ENCODE data around the gene RABGAP1L.
A peak's percentile ranks its signal among the peaks of the same experiment; 100 is the strongest.
"Not testable (repeated sequence)": the region's sequence is repeated elsewhere in the genome, so short reads cannot be mapped to it uniquely, and the experiment has no call there.

RABGAP1L gene

DNA sequence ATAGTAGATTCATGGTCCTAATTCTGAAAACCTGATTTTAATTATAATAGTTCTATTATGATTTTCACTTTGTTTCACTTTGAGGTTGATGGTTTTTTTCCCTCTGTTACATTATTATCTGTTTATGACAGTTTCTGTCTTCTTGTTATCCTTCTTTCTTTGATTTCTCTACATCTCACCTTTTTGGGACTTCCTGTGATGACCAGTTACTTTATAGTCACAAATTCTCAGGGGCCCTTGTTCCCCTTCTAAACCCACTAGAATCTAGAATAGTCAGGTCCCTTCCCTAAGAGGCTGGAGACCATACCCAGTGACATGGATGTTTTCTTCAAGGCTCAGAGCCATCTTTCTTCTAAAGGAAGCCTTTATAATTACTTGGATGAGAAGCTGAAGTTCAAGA is 526.9 kb downstream of the RABGAP1L start:
- DNase-seq: no peak

DNA sequence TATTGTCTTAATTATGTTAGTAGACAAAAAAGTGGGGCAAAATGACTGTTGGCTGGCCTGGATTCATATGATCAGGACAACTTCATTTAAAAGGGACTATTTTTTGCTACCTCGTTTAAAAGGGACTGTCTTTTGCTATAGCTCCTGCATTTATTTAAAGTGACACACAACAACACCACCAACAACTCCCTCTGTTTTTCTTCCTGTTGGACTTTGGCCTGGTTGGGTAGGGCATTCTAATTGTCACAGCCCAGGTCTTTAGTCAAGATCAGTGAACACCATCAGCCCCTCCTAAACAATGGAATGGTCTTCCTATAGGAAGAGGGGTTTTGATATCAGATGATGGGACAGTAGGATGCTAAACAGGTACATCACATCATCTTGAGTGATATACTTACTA is 530.2 kb downstream of the RABGAP1L start:
- no peak for DNase-seq

DNA sequence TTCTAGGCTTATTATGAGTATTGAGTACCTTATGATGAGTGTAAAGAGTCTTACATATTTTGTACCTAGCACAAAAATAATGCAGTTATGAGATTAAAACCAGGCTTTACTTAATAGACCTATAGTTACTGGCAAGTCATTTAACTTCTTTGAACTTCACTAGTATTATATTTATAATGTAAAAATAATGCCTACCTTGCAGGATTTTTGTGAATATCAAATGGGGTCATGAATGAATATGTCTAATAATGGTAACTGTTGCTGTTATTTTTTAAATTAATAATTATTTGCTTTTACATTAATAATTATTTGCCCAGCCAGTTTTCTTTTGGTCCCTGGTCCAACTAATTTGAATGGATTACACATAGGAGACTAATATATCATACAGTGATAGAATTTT is 530.9 kb downstream of the RABGAP1L start:
- DNase-seq: no peak

DNA sequence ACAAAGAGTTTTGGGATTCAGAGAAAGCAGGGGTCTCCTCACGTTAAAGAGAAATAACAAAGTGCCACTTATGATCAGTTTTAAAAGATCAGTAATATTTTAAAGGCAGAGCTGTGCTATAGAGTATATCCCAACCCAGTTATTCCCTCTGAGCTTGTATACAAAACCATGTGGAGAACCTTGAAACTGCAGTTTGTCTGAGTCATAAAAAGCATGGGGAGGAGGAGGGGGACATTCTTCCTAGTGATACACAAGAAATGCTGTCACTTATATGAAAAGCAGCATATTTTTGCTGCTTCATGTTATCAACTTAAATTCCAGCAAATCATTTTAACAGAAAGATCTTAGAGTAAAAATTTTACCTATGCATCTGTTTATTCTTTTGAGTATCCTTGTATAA is 533.0 kb downstream of the RABGAP1L start:
- DNase-seq: no peak

DNA sequence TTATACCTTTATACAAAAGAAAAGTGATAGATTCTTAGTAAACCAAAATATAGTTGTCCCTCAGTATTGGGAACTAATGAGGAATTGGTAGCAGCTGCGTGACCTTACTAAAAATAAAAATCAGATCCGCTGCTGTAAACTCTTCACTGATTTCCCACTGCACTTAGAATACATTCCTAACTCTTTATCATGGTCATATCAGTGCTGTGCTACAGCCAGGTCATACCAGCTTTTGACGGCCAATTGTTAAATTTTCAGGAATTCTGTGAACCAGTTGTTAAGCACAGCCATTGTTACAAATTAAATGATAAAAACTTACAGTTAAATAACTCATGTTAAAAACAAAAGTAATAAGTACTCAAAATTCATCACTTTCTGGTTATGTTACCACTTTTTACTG is 533.8 kb downstream of the RABGAP1L start:
- DNase-seq: no peak

DNA sequence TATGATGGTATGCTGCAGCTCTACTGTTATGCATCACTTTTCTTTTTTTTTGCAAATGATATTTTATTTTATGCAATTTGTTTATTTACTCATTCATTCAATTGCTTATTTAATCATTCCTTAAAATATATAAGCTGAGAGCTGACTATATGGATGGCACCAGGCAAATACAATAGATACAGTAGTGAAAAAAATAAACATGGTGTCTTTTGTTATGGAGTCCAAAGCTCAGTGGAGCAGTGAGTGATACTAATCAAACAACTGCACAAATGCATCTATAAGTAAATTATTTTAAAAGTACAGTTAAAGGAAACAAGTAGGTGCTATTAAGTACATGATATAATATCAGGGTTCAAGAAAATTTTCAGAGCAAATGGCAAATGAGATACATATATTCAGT is 534.2 kb downstream of the RABGAP1L start:
- not testable (repeated sequence) for DNase-seq

DNA sequence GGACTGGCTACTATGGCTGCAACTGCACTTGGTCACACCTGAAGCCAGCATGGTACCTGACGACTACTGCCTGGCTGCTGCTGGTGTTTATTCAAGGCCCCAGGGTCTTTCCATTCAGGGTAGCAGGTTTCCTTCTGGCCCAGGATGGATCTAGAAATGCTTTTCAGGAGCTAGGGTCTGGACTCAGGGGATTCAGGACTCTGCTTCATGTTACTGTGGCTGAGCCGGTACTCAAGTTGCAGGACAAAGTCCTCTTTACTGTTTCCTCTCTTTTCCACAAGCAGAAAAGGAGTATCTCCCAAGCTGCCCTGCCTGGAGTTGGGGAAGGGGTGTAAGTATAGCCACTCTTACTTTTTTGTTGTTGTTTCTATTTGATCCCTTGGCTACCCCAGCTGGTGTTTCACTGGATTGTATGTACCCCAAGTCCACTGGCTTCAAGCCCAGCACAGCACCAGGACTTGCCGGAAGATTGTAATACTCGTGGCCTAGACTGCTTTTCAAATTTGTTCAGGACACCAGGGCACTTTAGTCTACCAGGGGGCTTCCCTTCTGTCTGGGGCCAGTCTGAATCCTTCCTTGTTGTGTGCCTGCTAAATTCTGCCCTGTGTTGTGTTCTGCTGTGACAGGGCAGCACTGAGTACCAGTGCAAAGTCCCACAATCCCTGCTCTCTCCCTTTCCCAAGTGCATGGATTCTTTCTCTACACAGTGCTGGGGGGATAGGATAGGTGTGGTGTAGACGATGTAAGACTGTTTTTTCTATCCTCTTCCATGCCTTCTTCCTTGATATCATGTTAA is 536.9 kb downstream of the RABGAP1L start:
- no peak for DNase-seq

DNA sequence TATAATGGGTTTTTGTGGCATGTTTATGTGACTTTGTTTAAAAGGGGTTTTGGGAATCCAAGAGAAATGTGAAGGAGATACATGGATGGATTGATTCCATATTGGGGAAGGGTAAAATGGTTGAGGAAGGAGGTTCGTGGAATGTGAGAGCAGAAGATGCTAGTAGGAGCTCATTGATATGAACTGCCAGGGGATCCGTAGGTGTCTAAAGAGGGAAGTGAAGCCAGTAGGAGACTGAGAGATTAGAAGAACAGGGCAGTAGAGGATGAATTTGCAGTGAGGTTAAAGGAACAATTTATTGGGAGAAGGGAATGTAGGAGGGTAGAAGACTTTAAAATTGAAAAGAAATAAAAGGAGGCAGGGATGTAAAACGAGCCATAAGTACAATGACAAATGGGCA is 541.0 kb downstream of the RABGAP1L start:
- no peak for DNase-seq

DNA sequence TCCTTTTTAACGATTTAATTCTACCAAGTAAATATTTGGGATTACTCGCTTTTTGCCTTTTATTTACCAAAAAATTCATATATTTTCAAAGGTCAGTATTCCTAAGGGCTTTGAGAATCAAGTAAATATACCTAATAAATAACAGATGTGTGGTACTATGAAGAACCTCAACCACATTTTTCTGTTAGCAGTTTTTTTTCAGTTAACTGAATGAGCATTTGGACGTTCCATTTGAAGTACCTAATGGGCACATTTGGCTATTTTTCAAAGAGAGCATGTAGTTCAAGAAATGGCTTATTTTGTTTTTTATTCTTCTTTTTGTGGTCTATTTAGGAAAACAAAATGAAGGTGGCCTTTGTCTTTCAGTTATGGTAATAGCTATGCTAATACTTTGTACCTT is 541.5 kb downstream of the RABGAP1L start:
- no peak for DNase-seq

DNA sequence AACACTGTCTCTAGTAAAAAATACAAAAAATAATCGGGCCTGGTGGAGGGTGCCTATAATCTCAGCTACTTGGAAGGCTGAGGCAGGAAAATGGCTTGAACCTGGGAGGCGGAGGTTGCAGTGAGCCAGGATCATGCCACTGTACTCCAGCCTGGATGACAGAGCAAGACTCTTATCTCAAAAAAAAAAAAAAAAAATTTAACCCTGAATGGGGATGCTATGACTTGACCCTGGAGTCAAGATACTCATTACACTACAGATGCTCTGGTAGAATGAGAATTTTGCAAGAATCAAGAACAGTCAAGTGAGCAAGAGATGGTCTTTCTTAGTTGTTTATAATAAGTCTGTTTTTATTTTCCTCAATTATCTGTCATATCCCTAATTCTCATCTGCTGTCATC is 542.2 kb downstream of the RABGAP1L start:
- no peak for DNase-seq

DNA sequence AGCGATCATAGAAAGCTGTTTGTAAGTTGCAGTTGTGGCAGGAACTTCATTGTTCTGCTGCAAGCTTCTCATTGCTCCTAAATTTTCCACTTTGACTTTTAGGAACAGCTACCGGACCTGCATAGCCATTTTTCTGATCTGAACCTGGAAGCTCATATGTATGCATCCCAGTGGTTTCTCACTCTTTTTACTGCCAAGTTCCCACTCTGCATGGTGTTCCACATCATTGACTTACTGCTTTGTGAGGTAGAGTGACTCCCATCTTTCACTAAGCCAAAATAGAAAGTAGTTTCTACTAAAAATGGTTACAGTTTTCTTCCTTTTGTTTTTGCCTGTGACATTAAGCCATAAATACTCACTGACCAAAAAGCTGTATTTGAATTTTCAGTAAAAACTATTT is 542.7 kb downstream of the RABGAP1L start:
- no peak for DNase-seq

DNA sequence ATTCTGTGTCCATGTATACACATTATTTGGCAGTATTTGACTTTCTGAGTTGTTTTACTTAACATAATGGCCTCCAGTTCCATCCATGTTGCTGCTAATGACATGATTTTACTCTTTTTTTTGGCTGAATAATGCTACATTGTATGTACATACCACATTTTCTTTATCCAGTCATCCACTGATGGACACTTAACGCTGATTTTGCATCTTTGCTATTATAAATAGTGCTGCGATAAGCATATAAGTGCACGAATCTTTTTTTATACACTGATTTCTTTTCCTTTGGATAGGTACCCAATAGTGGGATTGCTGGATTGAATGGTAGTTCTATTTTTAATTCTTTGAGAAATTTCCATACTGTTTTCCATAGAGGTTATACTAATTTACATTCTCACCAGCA is 544.0 kb downstream of the RABGAP1L start:
- no peak for DNase-seq

DNA sequence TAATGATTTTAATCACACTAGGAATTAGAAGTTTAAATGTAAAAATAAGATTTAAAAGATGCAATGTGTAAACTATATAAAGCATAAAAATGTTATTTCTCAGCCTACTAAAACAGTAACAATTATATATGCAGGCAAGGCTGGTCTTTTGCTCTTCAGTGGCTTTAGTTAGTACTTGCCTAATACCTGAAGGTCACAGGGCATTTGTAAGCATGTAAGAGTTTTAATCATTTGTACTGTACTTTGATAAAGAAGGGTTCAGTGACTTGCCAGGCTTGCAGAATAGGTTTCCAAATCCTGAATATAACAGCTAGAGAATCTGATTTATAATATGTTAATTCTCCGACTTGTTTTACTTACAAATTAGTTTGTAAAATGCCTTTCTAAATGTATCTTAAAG is 545.0 kb downstream of the RABGAP1L start:
- DNase-seq: no peak

DNA sequence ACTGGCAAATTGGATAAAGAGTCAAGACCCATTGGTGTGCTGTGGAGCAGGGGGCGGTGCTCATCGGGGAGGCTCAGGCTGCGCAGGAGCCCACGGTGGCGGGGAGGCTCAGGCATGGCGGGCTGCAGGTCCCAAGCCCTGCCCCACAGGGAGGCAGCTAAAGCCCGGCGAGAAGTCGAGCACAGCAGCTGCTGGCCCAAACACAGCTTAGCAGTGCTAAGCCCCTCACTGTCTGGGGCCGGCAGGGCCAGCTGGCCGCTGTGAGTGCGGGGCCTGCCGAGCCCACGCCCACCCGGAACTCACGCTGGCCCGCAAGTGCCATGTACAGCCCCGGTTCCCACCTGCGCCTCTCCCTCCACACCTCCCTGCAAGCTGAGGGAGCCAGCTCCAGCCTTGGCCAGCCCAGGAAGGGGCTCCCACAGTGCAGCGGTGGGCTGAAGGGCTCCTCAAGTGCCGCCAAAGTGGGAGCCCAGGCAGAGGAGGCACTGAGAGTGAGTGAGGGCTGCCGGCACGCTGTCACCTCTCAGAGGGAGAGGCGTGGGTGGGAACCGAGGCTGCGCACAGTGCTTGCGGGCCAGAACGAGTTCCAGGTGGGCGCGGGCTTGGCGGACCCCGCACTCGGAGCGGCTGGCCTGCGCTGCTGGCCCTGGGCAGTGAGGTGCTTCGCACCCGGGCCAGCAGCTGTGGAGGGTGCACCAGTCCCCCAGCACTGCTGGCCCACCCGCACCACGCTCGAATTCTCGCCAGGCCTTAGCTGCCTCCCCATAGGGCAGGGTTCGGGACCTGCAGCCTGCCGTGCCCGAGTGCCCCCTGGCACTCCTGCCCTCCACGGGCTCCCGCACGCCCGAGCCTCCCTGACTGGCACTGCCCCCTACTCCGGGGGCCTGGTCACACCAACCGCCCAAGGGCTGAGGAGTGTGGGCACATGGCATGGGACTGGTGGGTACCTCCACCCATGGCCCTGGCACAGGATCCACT is 551.8 kb downstream of the RABGAP1L start:
- no peak for DNase-seq

DNA sequence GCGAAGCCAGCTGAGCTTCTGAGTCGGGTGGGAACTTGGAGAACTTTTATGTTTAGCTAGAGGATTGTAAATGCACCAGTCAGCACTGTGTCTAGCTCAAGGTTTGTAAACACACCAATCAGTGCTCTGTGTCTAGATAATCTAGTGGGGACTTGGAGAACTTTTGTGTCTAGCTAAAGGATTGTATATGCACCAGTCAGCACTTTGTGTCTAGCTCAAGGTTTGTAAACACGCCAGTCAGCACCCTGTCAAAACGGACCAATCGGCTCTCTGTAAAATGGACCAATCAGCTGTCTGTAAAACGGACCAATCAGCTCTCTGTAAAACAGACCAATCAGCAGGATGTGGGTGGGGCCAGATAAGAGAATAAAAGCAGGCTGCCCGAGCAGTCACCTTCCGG is 552.5 kb downstream of the RABGAP1L start:
- not testable (repeated sequence) for DNase-seq

DNA sequence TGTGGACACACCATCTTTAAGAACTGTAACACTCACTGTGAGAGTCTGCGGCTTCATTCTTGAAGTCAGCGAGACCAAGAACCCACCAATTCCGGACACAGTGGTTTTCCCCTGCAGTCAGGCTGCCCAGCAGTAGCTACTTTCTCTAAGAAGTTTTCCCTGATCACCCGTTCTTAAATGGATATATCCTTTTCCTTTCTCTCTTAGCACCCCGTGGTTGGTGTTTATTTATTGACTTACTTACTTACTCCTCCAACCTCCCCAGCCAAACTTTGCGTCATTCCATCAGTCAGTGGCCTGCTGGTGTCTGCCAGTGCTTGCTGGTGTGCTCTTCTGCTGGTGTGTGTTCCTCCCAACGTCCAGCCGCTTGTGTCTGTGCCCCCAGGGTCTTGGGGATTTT is 553.2 kb downstream of the RABGAP1L start:
- DNase-seq: no peak

DNA sequence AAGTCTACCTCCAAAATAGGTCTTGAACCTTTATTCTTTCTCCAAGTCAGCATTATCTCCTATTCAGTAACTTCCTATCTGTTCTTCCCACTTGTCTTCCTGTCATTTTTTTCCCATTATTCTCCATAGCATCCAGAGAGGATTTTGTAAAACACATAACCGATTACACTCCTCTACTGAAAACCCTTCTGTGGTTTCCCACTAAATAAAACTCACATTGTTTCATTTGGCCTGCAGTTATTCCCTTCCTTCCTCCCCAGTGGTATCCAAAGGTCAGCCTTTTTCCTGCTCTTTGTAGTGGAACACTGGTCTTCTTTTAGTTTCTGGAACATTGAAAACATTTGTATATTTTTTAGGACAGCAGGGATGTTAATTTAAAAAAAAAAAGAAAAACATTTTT is 554.5 kb downstream of the RABGAP1L start:
- DNase-seq: no peak

DNA sequence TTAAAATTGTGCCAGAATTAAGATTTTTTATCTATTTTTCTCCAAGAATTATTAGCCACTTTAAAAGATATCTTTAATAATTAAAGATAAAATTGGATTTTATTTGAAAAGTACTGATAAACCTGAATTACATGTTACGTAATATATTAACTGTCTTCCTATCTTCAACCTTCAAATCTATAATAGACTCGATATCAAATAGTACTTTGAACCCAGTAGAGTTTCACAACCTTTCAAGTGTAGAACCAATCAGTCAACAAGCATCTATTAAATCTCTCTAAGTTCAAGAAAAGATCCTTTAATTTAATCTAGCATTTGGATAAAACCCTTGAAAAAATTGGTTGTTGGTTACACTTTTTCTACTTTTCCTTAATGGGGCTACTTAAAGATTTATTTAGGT is 559.9 kb downstream of the RABGAP1L start:
- DNase-seq: no peak

DNA sequence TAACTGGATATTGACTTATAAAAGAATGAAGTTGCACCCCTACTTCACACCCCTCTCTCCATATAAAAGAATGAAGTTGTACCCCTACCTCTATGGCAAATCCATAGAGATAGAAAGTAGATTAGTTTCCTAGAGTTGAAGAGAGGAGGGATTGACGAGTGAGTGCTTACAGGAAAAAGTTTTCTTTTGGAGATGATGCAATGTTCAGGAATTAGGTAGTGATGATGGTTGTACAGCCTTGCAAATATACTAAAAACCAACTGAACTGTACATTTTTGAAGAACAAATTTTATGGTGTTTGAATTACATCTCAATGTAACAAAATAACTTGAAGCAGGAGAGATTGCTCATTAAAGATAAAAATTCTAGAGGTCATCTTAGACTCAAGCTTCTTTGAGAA is 561.3 kb downstream of the RABGAP1L start:
- no peak for DNase-seq

DNA sequence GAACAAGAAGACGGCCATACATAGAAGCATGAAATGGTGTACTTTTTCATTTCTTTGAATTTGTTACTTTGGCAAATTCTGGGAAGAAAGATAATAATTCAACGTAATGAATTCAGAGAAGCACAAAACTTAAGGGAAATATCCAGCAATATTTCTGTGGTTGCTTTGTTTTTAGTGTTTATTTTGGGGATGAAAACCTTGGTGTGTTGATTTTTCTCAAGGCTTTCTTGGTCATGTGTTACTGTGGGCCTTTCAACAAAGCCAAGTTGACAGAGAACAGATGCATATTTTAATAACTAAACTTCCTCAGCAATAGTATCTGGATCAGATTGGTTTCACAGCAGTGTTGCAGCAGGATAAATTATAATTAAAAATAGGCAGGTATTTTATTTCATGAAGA is 561.9 kb downstream of the RABGAP1L start:
- DNase-seq: no peak

DNA sequence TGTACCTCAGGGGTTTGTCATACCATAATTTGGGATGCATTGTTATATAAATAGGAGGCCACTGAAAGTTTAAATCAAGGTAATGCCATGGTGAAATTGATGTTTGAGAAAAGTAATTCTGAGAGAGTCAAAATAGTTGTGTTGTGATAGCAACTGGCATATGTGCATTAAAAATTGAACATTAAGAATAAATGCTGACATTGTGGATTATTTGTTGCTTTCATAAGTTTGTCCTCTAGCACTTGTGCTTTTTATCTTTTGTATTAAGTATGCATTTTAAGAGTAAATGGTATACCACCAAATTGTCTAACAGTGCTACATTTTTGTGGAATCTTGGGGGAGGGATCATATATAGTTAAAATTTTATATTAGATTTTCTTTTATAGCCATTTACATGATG is 564.5 kb downstream of the RABGAP1L start:
- DNase-seq: no peak

DNA sequence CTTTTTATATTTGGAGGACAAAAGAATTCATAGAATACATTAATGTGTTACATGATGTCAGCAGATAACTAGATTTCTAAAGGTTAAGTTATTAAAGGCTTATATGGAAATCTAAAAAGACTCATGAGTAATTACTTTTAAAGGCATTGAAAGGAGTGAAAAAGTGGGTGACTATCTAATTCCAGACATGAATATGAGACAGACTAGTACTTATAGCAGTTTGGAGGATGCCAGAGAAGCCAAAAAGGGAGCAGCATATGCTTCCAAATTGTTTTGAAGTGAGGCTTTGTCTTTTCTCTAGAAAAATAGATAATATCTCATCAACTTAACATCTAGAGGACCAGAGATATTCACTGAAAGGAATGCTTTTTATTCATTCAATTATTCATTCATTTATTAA is 564.9 kb downstream of the RABGAP1L start:
- no peak for DNase-seq

DNA sequence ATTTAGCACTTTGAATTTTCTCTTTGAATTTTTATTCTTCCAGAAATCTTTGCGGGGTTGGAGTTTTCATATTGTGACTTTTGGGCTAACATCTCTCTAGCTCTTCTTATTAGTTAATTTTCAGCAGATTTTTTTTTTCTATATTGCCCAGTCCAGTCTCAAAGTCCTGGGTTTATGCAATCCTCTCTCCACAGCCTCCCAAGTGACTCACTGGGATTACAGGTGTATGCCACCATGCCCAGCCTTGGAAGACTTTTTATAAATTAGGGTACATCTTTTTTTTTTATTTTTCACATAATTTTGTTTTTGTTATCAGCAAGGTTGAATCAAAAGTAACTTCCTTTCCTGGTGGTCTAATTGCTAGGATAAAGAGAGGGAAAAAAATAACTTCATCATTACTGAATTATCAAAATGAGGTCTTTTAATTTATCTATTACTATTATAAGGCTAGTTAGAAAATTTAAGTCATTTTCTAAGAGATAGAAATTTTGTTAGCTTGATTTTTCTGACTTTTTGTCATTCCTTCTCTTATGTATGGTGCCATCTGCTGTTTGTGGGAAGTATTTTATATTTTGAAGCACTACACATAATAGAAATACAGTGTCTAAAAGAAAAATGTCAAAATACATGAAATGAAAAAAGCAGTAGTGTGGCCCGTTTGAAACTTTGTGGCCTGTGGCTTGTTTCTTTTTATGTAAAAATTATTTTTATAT is 567.0 kb downstream of the RABGAP1L start:
- peak; percentile 23 for DNase-seq

Measured in CD4-positive, alpha-beta T cell treated with Interleukin-17A for 1 hour (primary cell).